Activated CD4-positive, alpha-beta memory T cell treated with anti-CD3 and anti-CD28 coated beads, Interleukin-2, amount 10 ng/mL, durations not matched to agents 7 days and 5 days (primary cell): ENCODE results near the gene ZDHHC23. TPM values are rescaled to one million over a fixed set of nuclear protein-coding genes. Genes with fewer than 3 reads are reported as not detected.

Source experiments
- total RNA-seq, 2 experiments: library from RNA; stranded (reverse); gene quantifications; one replicate each; pipeline ENCODE4 v1.2.3, GENCODE V29; 2021

ZDHHC23 gene
- total RNA-seq, 2 experiments from 2014 or later = 3.1 to 3.9 TPM

Other genes starting within 250 kb of the ZDHHC23 start
- gene NAA50, start 201.8 kb upstream of the ZDHHC23 start, total RNA-seq = 100 to 1,000 TPM; 104 to 106 TPM
- gene ATP6V1A, start 201.0 kb upstream of the ZDHHC23 start, total RNA-seq = 10 to 100 TPM; 41.7 to 42.4 TPM
- under 1 TPM; 0.48 to 0.91 TPM for gene GRAMD1C, start 109.2 kb upstream of the ZDHHC23 start, total RNA-seq
- 1 to 10 TPM; 2.6 to 3.0 TPM for gene CCDC191, start 108.5 kb downstream of the ZDHHC23 start, total RNA-seq
- 10 to 100 TPM; 23.3 to 25.6 TPM for gene QTRT2, start 108.7 kb downstream of the ZDHHC23 start, total RNA-seq
- not detected for gene DRD3, start 231.0 kb downstream of the ZDHHC23 start, total RNA-seq